Activated CD8-positive, alpha-beta memory T cell treated with anti-CD3 and anti-CD28 coated beads, Interleukin-2, amount 50 U/mL, for 1 hour (primary cell): ENCODE data around the gene MEP1B.
"Not testable (repeated sequence)": the region's sequence is repeated elsewhere in the genome, so short reads cannot be mapped to it uniquely, and the experiment has no call there.

Experiments
- DNase-seq: peaks from one replicate; pipeline ENCODE4 v3.0.0-alpha.2; 2020; ENCODE audit errors: extremely low read depth

MEP1B gene

DNA sequence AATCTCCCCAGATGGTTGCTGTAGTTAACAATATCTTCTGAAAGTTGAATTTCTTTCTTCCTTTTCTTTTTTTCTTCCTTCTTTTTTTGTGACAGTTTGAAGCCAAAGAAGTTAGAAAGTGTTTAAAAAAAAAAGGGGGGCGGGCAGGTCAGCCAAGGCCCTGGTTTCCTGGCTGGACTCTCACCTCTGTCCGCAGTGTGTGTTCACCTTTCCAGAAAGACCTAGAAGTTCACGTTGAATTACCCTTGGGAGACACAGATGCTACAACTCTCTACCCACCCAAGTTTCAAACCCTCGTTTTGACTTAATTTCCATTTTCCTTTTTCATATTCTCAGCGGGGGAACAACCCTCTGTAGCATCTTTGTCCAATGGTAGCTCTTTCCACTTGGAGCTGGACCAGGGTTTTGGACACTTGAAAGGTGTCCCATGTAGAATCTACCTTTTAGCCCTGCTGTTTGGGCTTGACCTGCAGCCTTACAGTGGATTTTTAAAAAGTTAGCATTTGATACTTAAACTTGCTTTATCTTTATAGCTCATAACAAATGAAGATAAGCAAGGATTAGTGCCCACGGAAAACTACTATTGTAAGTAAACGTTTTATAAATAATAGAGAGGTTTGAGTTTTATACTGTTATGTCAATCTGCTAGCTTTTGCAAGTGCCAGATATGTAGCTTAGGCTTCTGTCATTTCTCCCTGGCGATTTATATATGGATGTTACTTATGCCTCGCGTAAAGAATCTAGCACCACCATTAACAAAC is 20.0 kb downstream of the MEP1B start:
- DNase-seq, result no peak

GRCh38 chr18:32213693-32214092 is 23.9 kb downstream of the MEP1B start:
- no peak for DNase-seq

GRCh38 chr18:32216390-32216789 is 26.6 kb downstream of the MEP1B start:
- no peak for DNase-seq

- no peak for DNase-seq
Observed at GRCh38 chr18:32219431-32220018, 29.7 kb downstream of the MEP1B start.

GRCh38 chr18:32233348-32233747 is 43.5 kb downstream of the MEP1B start:
- not testable (repeated sequence) for DNase-seq

GRCh38 chr18:32237049-32237448 is 47.2 kb downstream of the MEP1B start:
- DNase-seq, result no peak

DNA sequence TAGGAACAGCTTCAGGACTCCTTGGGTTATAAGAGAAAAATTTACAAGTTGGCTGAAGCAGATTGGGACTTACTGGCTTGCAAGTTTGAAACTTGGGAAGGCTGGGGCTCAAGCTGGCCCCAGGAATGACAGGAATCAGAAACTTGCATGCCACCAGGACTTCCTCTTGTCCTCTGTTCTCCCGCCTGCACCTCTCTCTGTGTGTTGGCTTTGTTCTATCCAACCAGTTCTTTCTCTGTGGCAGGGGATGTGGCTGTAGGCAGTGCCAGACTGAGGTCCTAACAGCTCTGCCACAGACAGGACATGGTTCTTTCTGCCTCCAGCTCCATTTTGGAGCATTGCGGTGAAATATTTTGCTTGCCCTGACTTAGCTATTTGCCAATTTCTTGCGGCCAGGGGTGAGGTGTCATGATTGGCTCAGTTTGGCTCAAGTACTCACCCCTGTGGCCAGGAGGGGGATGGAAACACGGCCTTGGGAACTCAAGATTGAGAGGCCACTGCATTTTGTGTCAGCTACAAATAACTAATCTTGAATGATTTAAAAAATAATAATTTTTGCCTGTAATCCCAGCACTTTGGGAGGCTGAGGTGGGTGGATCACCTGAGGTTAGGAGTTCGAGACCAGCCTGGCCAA is 48.9 kb downstream of the MEP1B start:
- no peak for DNase-seq

GRCh38 chr18:32242395-32242794 is 52.6 kb downstream of the MEP1B start:
- DNase-seq, result no peak

DNA sequence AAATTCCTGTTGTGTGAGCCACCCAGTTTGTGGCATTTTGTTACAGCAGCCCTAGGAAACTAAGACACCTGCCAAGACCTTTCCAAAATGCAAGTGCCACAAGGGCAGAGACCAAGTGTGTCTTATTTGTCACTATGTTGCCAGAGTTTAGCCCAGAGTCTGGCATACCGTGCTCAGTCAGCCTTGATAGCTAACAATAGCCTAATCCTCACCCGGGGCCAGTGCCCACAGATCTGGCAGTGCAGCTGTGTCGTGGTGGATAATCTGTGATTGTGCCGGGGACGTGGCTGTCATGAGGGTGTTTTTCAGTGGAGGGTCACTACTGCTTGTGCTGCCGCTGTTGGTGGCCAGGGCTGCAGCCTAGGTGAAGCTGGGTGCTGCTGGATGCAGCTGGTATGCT is 53.5 kb downstream of the MEP1B start:
- no peak for DNase-seq

DNA sequence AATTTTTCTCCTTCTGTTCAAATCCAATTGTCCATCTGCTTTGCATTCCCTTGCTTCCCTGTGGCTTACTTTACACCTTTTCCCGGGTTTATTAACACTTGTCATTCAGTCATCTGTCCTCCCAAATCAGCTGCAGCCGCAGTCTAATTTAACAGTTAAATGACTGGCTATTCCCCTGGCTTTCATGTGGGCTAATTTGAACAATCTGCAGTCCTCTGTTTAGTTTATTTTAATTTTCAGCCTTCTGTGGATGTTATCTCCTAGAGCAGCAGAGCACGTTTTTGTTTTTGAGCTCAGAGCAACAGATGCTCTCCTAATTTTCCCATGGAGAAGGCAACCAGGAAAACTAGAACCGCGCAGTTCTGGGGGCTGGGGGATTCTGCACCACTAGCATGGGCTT is 55.0 kb downstream of the MEP1B start:
- DNase-seq, result no peak

GRCh38 chr18:32249147-32249929 is 59.5 kb downstream of the MEP1B start:
- no peak for DNase-seq

- DNase-seq, result no peak
Observed at GRCh38 chr18:32251466-32251865, 61.6 kb downstream of the MEP1B start.

GRCh38 chr18:32252141-32252860 is 62.5 kb downstream of the MEP1B start:
- no peak for DNase-seq

DNA sequence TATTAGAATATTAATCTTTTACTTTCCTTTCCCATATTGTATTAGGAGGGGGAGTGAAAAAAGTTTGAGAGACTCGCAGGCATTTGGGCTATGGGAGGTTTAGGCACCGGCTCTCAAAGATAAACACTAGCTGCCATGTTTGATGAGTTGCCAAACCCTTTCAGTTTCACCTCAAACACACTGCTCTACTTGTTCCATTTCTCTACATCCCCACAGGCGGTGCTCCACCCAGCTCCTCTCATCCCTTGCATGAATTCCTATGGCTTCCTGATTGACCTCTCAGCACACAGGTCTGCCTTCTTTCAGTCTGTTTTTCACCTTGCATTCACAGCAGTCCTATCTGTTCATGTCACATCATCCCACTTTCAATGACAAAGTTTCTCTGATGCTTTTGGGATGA is 65.7 kb downstream of the MEP1B start:
- DNase-seq, result no peak

GRCh38 chr18:32257084-32257785 is 67.4 kb downstream of the MEP1B start:
- no peak for DNase-seq

GRCh38 chr18:32258148-32258547 is 68.3 kb downstream of the MEP1B start:
- DNase-seq, result no peak

- no peak for DNase-seq
Observed at GRCh38 chr18:32258558-32259204, 68.8 kb downstream of the MEP1B start.

DNA sequence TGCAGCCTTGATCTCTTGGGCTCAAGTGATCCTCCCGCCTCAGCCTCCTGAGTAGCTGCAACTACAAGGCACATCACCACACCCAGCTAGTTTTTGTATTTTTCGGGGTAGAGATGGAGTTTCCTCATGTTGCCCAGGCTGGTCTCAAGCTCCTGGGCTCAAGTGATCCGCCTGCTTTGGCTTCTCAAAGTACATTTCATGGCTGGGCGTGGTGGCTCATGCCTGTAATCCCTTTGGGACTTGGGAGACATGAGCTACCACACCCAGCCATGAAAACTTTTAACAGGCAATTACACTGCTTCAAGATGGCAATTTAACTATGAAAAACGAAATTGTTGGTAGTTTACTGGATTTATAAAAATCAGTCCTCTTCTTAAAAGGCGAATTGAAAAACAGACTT is 69.7 kb downstream of the MEP1B start:
- DNase-seq, result no peak

GRCh38 chr18:32261003-32261402 is 71.2 kb downstream of the MEP1B start:
- no peak for DNase-seq

DNA sequence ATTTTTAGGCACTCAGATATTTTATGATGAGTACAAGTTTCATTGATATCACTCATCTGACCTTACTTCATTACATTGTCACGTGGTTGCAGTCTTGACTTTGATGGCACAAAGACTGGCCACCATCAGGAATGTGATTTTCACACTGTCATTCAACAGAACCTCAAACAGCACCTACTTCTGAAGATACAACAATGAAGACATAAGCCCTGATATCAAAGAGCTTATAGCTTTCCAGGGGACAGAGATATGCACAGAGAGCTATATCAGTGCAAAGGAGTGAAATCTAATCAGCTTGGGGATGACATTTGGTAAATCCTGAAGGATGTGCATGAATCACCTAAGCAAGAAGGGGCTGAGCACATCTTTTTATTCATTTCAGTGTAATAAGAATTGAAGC is 72.3 kb downstream of the MEP1B start:
- no peak for DNase-seq

DNA sequence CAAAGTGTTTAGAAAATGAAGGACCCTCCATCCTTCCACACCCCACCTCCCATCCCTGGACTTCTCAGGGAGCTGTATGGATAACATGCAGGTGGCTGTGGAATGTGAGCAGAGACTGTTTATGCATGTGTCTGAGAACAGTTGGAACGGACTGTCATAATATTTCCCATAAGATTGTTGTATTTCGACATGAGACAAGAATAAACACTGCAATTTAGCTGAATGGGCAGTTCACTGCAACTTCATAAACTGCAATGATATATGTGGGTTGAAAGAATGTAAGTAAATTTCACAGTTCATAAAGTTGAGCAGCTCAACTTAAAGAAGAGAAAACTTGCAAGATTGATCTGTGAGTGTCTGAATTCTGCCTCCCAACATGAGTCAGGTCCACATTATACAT is 74.6 kb downstream of the MEP1B start:
- no peak for DNase-seq
